ENCODE results near the gene FOXN3. TPM values are rescaled to one million over a fixed set of nuclear protein-coding genes. Genes with fewer than 3 reads are reported as not detected.

FOXN3 gene
- total and polyA plus RNA-seq, 8 donors: 8.8 to 58.0 (median 31.7) TPM

DNA sequence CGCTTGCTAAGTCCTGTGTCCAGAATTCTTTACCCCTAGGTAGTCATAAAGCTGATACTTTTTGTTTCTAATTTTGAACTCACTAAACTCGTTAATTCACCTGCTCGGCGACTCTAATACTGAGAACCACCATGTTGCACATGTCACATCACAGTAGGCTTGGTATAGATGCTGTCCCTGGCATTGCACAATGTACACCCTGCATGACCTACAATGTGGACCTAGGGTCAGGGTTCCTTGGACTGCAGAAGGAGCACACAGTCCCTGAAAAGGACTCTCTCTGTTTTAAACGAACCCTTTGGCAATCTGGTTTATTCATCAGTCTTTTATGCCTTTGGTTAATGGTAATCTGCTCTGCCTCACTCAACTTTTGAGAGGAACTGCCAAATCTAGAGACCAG lies 272.4 kb downstream of the FOXN3 start:
- Histone ChIP-seq H3K27ac (no peak overlapping the region), H3K27me3 (no peaks in the 10 kb centered on the region), H3K9me3 (no peaks in the 10 kb centered on the region), H3K4me3 (no peak overlapping the region), H3K4me1 (no peaks in the 10 kb centered on the region), H3K36me3 (no peaks in the 10 kb centered on the region)
- ATAC-seq (no peak), FAIRE-seq (no peak), DNase-seq (no peak)
- 59 to 69% methylated on average over 5 of the region's 5 CpGs for WGBS, 2 donors
- intact Hi-C loops (cut with DNase I): no loop called here
- TF ChIP-seq, protein P1, sequence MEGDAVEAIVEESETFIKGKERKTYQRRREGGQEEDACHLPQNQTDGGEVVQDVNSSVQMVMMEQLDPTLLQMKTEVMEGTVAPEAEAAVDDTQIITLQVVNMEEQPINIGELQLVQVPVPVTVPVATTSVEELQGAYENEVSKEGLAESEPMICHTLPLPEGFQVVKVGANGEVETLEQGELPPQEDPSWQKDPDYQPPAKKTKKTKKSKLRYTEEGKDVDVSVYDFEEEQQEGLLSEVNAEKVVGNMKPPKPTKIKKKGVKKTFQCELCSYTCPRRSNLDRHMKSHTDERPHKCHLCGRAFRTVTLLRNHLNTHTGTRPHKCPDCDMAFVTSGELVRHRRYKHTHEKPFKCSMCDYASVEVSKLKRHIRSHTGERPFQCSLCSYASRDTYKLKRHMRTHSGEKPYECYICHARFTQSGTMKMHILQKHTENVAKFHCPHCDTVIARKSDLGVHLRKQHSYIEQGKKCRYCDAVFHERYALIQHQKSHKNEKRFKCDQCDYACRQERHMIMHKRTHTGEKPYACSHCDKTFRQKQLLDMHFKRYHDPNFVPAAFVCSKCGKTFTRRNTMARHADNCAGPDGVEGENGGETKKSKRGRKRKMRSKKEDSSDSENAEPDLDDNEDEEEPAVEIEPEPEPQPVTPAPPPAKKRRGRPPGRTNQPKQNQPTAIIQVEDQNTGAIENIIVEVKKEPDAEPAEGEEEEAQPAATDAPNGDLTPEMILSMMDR (IDR thresholded peaks at IDR 0.05): no peak

DNA sequence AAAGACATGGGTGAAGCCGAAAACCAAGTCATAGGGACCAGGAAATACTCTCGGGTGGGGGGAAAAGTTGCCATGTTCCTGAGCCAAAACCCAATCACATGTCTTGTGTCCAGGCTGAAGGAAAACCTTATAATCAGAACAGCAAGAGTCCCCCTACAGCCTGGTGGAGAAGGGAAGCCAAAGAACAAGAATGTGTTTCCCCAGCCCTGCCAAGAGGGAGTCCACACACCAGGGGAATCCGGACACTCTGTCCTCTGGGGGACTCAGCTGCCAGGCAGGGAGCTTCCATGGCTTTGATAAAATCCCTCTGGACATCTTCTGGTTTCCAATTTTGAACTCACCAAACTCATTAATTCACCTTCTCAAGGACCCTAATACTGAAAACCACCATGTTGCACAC lies 273.0 kb downstream of the FOXN3 start:
- Histone ChIP-seq H3K27ac (no peak overlapping the region), H3K36me3 (no peaks in the 10 kb centered on the region), H3K9me3 (no peaks in the 10 kb centered on the region), H3K4me1 (no peaks in the 10 kb centered on the region), H3K27me3 (no peaks in the 10 kb centered on the region), H3K4me3 (no peak overlapping the region)
- TF ChIP-seq, protein P1 (IDR thresholded peaks at IDR 0.05): no peak
- ATAC-seq: no peak
- FAIRE-seq: no peak
- intact Hi-C loops (cut with DNase I): no loop called here
- DNase-seq: no peak
- WGBS, 2 donors: 83 to 88% methylated on average over 3 of the region's 3 CpGs

DNA sequence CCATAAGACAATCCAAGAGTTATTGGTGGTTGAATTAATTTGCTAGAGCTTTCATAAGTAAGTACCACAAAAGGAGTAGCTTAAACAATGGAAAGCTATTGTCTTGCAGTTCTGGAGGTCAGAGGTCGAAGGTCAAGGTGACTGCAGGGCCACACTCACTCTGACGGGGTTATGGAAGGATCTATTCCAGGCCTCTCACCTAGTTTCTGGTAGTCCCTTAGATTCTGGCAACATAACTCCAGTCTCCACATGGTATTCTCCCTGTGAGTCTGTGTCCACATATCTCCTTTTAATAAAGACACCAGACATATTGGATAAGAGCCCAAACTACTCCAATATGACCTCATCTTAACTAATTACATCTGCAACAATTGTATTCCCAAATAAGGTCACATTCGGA lies 273.4 kb downstream of the FOXN3 start:
- Histone ChIP-seq H3K27ac (no peak overlapping the region), H3K9me3 (no peaks in the 10 kb centered on the region), H3K36me3 (no peaks in the 10 kb centered on the region), H3K4me3 (no peak overlapping the region), H3K27me3 (no peaks in the 10 kb centered on the region), H3K4me1 (no peaks in the 10 kb centered on the region)
- DNase-seq (no peak), FAIRE-seq (no peak), ATAC-seq (no peak)
- intact Hi-C loops (cut with DNase I): no loop called here
- 66 to 79% methylated on average over 3 of the region's 3 CpGs for WGBS, 2 donors
- TF ChIP-seq, protein P1 (IDR thresholded peaks at IDR 0.05): no peak

- H3K27ac ChIP-seq: no peak overlapping the region
- H3K9me3 ChIP-seq: no peaks in the 10 kb centered on the region
- ATAC-seq (no peak), DNase-seq (no peak), FAIRE-seq (no peak)
- no peak overlapping the region for H3K4me3 ChIP-seq
- no peaks in the 10 kb centered on the region for H3K27me3 ChIP-seq
- intact Hi-C loops (cut with DNase I): no loop called here
- TF ChIP-seq, protein P1 (IDR thresholded peaks at IDR 0.05): no peak
- no peaks in the 10 kb centered on the region for H3K4me1 ChIP-seq
- 76 to 83% methylated on average over 5 of the region's 5 CpGs for WGBS, 2 donors
- H3K36me3 ChIP-seq: no peaks in the 10 kb centered on the region
Measured at GRCh38 chr14:89142366-89142765, 274.7 kb downstream of the FOXN3 start.

DNA sequence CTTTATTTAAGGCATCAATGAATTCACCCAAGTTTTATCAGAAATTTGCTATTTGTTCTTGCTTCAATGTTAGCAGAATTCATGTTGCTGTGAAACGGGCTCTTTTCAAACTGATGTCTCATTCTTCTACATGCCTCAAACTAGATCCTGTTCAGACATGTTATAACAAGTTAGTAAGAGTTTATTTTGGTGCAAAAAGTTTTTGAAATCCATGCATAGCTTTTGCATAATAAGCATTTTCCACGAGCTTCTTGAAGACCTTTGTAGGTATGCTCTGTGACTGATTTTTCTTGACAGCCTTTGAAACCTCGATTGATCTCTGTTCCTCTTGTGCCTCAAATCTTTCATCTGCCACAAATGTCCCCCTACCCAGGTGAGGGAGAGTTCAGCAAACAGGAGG lies 275.2 kb downstream of the FOXN3 start:
- DNase-seq (no peak), ATAC-seq (no peak), FAIRE-seq (no peak)
- TF ChIP-seq, protein P1 (IDR thresholded peaks at IDR 0.05): no peak
- intact Hi-C loops (cut with DNase I): no loop called here
- H3K9me3 ChIP-seq: no peaks in the 10 kb centered on the region
- H3K27me3 ChIP-seq: no peaks in the 10 kb centered on the region
- WGBS, 2 donors: 50 to 54% methylated on average over 3 of the region's 3 CpGs
- H3K27ac ChIP-seq: no peak overlapping the region
- H3K4me1 ChIP-seq: no peaks in the 10 kb centered on the region
- H3K4me3 ChIP-seq: no peak overlapping the region
- H3K36me3 ChIP-seq: no peaks in the 10 kb centered on the region

All from pancreas (tissue), 10 donors.